ENCODE measurements around the gene HHAT.

GRCh38 chr1:210344706-210345105 lies 16.0 kb downstream of the HHAT start:
- TF ChIP-seq EZH2phosphoT487 (IDR thresholded peaks at IDR 0.05; ENCODE audit: insufficient read depth, low read depth) (no peak), EZH2 (IDR thresholded peaks at IDR 0.05; ENCODE audit: insufficient read depth, poor library complexity, severe bottlenecking) (no peak)

All from GM23248 (cell line).